HG03139 (cell line): Measurements from ENCODE around the gene TMEM117.

Source experiments
- ATAC-seq: cut with Tn5 transposase; IDR thresholded peaks from one replicate; pipeline ENCODE4 v1.9.1; 2021; ENCODE audit not compliant: unreplicated experiment

The TMEM117 gene

GRCh38 chr12:43882578-43883178, 46.8 kb downstream of the TMEM117 start:
- peak; percentile 77 for ATAC-seq

GRCh38 chr12:43883311-43883710, 47.4 kb downstream of the TMEM117 start:
- ATAC-seq: no peak

GRCh38 chr12:43883748-43884147, 47.9 kb downstream of the TMEM117 start:
- ATAC-seq: no peak

GRCh38 chr12:43884683-43885410, 49.0 kb downstream of the TMEM117 start:
- ATAC-seq: no peak

GRCh38 chr12:43887397-43887796, 51.5 kb downstream of the TMEM117 start:
- no peak for ATAC-seq

GRCh38 chr12:43891856-43892574, 56.1 kb downstream of the TMEM117 start:
- ATAC-seq: no peak

- ATAC-seq: no peak
These were observed 57.8 kb downstream of the TMEM117 start for GRCh38 chr12:43893670-43894069.

GRCh38 chr12:43895580-43896206, 59.8 kb downstream of the TMEM117 start:
- ATAC-seq: no peak

GRCh38 chr12:43896496-43896895, 60.6 kb downstream of the TMEM117 start:
- ATAC-seq: no peak

GRCh38 chr12:43898474-43898873, 62.6 kb downstream of the TMEM117 start:
- ATAC-seq: no peak

GRCh38 chr12:43899574-43899973, 63.7 kb downstream of the TMEM117 start:
- ATAC-seq: no peak

GRCh38 chr12:43903686-43904085, 67.8 kb downstream of the TMEM117 start:
- ATAC-seq: no peak

GRCh38 chr12:43912859-43913258, 77.0 kb downstream of the TMEM117 start:
- no peak for ATAC-seq

- no peak for ATAC-seq
These were observed 78.5 kb downstream of the TMEM117 start for GRCh38 chr12:43914391-43914790.

- ATAC-seq: no peak
These were observed 79.1 kb downstream of the TMEM117 start for GRCh38 chr12:43914923-43915468.

GRCh38 chr12:43917896-43918295, 82.0 kb downstream of the TMEM117 start:
- ATAC-seq: no peak

GRCh38 chr12:43921666-43922337, 85.9 kb downstream of the TMEM117 start:
- ATAC-seq: no peak

GRCh38 chr12:43930032-43930431, 94.2 kb downstream of the TMEM117 start:
- no peak for ATAC-seq

- no peak for ATAC-seq
These were observed 95.3 kb downstream of the TMEM117 start for GRCh38 chr12:43931187-43931586.

GRCh38 chr12:43935581-43935980, 99.7 kb downstream of the TMEM117 start:
- no peak for ATAC-seq

GRCh38 chr12:43937947-43938346, 102.1 kb downstream of the TMEM117 start:
- ATAC-seq: no peak
